Limb (tissue), 2 donors: Measurements from ENCODE around the gene PEX7.
"Not testable (repeated sequence)": the region's sequence is repeated elsewhere in the genome, so short reads cannot be mapped to it uniquely, and the experiment has no call there.

Experiments used
- DNase-seq, 2 donors: peaks; one replicate each; pipeline ENCODE4 v3.0.0-alpha.2; 2016; ENCODE audit errors: extremely low spot score in 2 of 2

PEX7 gene

DNA sequence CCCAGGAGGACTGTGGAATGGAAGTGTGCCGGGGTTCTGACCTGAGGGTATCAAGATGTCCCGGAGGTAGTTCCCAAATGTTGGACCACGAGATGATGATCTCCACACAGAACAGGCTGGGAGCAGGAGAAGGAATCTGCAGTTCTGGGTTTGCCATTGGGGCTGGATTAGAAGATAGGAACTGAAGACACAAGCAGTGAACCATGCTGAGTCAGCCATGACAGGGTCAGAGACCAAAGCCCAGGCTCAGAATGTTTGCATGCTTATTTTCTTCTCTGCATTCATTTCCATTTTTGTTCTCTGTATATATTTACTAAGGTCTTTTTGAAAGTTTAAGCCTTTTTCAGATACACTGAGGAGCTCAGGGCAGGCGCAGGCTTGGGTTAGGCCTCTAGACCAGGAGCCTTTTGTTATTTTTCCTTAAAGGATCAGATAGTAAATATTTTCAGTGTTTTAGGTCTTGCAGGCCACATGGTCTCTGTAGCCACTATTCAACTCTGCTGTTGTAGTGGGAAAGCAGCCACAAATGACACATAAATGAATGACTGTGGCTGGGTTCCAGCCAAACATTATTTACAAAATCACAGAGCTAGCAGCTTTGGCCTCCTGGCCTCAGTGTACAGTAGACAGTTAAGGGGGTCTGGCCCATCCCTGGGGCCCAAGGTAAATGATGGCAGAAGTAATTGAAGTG is 128.2 kb downstream of the PEX7 start:
- DNase-seq = no peak

GRCh38 chr6:136952714-136953260 is 130.4 kb downstream of the PEX7 start:
- DNase-seq = no peak

DNA sequence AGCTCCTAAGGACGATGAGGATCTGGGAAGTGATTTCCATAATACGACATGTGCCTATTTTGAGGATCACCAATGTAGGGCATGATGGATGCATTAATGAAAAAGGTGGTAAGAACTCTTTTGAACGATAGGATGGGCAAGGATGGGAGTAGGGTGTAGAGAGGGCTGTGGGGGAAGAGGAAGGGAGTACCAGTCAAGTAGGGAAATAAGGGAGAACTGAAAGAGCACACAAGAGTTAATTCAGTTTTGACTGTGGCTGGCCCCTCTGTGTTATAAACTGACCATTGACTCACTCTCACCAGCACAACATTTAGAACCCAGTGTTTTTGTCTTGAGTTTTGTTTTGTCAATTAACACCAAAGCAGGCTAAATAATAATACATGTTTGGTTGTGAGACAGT is 132.7 kb downstream of the PEX7 start:
- no peak for DNase-seq

DNA sequence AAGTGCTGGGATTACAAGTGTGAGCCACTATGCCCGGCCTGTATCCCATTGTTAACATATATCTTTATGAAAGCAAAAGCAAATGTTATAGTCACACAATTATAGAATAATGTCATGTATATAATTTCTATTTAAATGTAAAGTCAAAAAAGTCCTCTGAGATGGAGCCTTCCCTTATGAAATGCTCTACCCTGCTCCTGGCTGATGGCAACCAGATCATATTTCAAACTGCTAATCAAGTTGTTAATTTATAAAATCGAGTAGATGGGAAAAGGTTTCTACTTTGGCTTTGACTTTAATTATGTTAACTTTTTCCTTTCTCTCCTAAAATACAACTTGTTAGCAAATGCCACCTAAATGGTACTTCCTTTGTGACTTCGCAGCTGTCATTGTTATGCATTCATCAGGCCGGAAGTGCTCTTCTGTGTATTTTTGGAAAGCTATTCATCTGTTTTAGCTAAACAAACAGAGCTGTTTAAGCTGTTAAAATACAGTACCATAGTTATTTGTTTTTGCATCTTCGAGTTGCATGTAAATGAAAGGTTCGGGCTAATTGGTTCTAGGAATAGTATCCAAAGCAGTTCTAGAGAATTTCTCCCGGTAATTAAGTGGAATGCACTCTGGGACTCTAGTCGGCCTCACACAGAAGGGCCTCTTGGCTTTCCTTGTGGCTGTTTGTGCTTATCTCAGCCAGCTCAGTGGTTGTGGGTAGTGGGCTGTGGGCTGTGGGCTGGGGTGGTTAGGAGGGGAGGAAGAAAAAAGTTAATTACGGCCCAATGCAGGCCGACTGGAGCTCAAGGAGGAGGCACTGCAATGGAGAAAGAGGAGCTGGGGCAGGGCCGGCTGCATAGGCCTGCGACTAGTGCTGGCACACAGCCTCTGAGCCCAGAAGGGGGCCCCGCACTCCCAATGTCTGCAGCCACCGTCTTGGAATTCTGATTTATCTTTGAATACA is 134.5 kb downstream of the PEX7 start:
- peak in 1 of 2 donors; percentile 34 for DNase-seq

DNA sequence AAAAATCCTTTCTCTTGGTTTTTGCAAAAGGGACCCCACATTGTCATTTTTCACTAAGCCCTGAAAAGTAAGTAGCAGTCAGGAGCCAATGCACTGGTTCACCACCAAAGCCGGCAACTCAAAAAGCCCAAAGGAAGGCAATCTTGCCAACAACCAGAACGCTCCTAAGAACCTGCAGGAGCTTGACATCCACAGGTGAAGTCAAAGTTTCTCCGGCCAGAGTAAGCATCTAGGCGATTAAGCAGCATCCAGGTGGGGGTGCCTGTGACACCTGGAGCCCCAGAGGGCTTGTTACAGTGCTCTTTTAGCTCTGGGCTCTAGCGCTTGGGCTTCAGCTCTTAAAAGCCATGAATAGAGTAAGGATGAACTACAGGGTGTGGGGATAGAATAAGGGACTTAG is 135.8 kb downstream of the PEX7 start:
- no peak for DNase-seq

DNA sequence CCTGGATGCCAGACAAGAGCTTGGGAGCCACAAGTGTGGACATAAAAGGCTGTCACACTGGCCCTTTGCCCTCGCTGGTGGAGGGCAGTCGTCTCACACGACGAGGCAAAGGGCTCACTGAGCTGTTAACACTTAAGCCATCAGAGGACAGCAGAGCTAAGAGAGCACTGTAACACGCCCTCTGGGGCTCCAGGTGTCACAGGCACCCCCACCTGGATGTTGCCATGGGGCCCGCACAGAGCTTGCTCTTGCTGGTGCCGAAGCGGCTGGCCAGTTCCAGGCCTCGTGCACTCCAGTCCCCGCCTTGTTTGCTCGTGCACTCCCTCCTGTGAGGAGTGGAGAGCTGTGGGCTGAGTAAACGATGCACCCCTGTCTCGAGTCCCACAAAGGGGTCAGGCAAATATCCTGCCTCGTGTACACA is 137.1 kb downstream of the PEX7 start:
- no peak for DNase-seq

DNA sequence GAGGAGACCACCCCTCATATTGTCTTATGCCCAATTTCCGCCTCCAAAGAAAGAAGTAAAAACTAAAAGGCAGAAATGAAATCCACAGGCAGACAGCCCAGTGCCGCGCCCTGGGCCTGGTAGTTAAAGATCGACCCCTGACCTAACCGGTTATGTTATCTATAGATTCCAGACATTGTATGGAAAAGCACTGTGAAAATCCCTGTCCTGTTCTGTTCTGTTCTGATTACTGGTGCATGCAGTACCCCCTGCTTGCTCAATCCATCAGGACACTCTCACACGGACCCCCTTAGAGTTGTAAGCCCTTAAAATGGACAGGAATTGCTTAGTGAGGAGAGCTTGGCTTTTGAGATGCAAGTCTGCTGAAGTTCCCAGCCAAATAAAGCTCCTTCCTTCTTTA is 137.5 kb downstream of the PEX7 start:
- DNase-seq = not testable (repeated sequence)

- no peak for DNase-seq
Observed at GRCh38 chr6:136960781-136961180, 138.4 kb downstream of the PEX7 start.

GRCh38 chr6:136961848-136962247 is 139.5 kb downstream of the PEX7 start:
- DNase-seq = no peak

- DNase-seq = no peak
Observed at GRCh38 chr6:136962661-136963060, 140.3 kb downstream of the PEX7 start.

- no peak for DNase-seq
Observed at GRCh38 chr6:136963259-136963658, 140.9 kb downstream of the PEX7 start.
